Body of pancreas (tissue), 4 donors: Measurements from ENCODE around the gene EPN3.

Experiments
- CTCF ChIP-seq, 7 experiments: fragments of 450-650 bp in 4 of 7; fragments of 200-600 bp in 3 of 7; sonication (generic) in 3 of 7; IDR thresholded peaks; one replicate each; pipeline ENCODE4 v1.5.1; 2016 to 2019; ENCODE audit warnings: antibody characterized with exemption in 7 of 7
- POLR2A ChIP-seq, 3 donors: fragments of 450-650 bp; IDR thresholded peaks; one replicate each; pipeline ENCODE4 v1.6.1; 2016; ENCODE audit warnings: antibody characterized with exemption in 3 of 3, mild to moderate bottlenecking in 2 of 3

GRCh38 chr17:50588391-50589049 is 56.0 kb downstream of the EPN3 start:
- TF ChIP-seq CTCF (IDR thresholded peaks at IDR 0.05) (no peak), POLR2A (IDR thresholded peaks at IDR 0.05) (no peak)
